ENCODE data around the gene MEF2A. TPM values are rescaled to one million over a fixed set of nuclear protein-coding genes. Genes with fewer than 3 reads are reported as not detected.
"Not testable (repeated sequence)": the region's sequence is repeated elsewhere in the genome, so short reads cannot be mapped to it uniquely, and the experiment has no call there.

MEF2A gene
- total RNA-seq, 1 donor from 2014 or later = 184 TPM

DNA sequence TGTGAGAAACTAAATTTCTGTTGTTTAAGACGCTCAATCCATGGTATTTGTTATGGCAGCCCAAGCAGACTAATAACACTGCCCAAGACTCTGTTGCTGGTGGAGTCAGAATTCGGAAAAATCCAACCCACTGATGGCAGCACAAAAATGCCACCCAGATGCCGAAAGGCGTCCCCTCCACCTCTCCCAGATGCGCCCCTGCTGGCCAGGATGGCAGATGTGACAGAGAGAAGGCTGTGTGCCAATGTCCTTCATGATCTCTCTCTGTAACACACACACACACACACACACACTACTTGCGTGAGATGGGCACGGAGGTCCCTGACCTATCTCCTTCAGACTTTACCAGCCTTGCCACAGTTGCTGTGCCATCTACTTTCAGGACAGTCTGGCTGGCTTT is 178.4 kb downstream of the MEF2A start:
- no peaks in the 10 kb centered on the region for H3K27me3 Mint-ChIP-seq (ENCODE audit: low read depth)
- no peak overlapping the region for H3K27ac Mint-ChIP-seq (ENCODE audit: unreplicated experiment)
- no peaks in the 10 kb centered on the region for H3K36me3 Mint-ChIP-seq (ENCODE audit: low read depth)
- no peaks in the 10 kb centered on the region for H3K4me1 Mint-ChIP-seq (ENCODE audit: low read depth)
- TF ChIP-seq, protein P1, sequence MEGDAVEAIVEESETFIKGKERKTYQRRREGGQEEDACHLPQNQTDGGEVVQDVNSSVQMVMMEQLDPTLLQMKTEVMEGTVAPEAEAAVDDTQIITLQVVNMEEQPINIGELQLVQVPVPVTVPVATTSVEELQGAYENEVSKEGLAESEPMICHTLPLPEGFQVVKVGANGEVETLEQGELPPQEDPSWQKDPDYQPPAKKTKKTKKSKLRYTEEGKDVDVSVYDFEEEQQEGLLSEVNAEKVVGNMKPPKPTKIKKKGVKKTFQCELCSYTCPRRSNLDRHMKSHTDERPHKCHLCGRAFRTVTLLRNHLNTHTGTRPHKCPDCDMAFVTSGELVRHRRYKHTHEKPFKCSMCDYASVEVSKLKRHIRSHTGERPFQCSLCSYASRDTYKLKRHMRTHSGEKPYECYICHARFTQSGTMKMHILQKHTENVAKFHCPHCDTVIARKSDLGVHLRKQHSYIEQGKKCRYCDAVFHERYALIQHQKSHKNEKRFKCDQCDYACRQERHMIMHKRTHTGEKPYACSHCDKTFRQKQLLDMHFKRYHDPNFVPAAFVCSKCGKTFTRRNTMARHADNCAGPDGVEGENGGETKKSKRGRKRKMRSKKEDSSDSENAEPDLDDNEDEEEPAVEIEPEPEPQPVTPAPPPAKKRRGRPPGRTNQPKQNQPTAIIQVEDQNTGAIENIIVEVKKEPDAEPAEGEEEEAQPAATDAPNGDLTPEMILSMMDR (IDR thresholded peaks at IDR 0.05) = no peak
- no peak for DNase-seq (ENCODE audit: low spot score)
- H3K4me3 Mint-ChIP-seq (ENCODE audit: unreplicated experiment) = no peak overlapping the region
- H3K9me3 Mint-ChIP-seq (ENCODE audit: low read depth) = no peaks in the 10 kb centered on the region

DNA sequence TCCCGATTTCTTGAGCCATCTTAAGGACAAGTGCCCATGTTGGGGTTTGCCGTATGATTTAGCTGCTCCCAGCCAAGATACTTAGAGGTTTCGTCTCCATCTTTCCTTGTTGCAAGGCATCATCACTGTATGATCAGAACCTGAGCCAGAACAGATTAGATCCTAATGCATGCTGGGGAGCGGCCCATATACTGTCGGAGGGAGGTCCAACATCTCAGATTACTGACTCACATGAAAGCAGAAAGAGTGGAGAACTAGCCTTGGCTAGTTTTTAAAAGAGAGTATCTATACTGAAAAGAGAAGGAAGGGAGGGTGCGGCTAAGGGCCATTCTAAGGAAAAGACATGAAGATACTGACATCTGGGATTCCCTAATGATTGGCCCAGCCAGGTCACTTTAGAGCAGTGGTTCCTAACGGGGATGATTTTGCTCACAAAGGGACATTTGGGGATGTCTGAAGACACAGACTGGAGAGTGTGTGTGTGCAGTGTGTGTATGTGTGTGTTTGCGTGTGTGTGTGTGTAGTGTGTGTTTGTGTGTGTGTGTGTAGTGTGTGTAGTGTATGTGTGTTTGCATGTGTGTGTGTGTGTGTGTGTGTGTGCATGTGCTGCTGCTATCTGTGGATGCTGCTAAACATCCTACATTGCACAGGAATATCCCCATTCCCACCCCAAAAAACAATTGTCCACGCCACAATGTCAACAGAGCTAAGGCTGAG is 179.7 kb downstream of the MEF2A start:
- TF ChIP-seq, protein P1 (IDR thresholded peaks at IDR 0.05) = no peak
- H3K36me3 Mint-ChIP-seq (ENCODE audit: low read depth) = no peaks in the 10 kb centered on the region
- DNase-seq (ENCODE audit: low spot score) = no peak
- no peak overlapping the region for H3K4me3 Mint-ChIP-seq (ENCODE audit: unreplicated experiment)
- H3K9me3 Mint-ChIP-seq (ENCODE audit: low read depth) = no peaks in the 10 kb centered on the region
- H3K27me3 Mint-ChIP-seq (ENCODE audit: low read depth) = no peaks in the 10 kb centered on the region
- no peak overlapping the region for H3K27ac Mint-ChIP-seq (ENCODE audit: unreplicated experiment)
- H3K4me1 Mint-ChIP-seq (ENCODE audit: low read depth) = no peaks in the 10 kb centered on the region

DNA sequence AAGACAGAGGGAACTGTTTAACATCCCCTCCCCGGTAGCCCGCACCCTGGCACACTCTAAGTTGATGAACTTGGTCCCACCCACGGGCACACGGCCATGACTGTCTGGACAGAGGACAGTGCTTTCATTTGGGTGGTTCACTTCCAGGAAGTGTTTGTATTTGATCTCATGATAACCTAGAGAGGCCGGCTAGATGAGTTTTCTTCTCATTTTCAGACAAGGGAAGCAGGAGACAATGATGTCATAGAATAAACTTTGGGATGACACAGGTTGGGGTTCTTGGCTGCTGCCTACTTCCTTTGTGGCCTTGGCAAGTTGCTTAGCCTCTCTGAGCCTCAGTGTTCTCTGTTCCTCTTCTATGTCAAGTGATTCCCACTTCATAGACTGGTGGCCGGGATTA is 183.6 kb downstream of the MEF2A start:
- no peaks in the 10 kb centered on the region for H3K9me3 Mint-ChIP-seq (ENCODE audit: low read depth)
- H3K36me3 Mint-ChIP-seq (ENCODE audit: low read depth) = no peaks in the 10 kb centered on the region
- no peak overlapping the region for H3K27ac Mint-ChIP-seq (ENCODE audit: unreplicated experiment)
- TF ChIP-seq, protein P1 (IDR thresholded peaks at IDR 0.05) = no peak
- DNase-seq (ENCODE audit: low spot score) = no peak
- no peak overlapping the region for H3K4me3 Mint-ChIP-seq (ENCODE audit: unreplicated experiment)
- no peaks in the 10 kb centered on the region for H3K27me3 Mint-ChIP-seq (ENCODE audit: low read depth)
- H3K4me1 Mint-ChIP-seq (ENCODE audit: low read depth) = no peaks in the 10 kb centered on the region

DNA sequence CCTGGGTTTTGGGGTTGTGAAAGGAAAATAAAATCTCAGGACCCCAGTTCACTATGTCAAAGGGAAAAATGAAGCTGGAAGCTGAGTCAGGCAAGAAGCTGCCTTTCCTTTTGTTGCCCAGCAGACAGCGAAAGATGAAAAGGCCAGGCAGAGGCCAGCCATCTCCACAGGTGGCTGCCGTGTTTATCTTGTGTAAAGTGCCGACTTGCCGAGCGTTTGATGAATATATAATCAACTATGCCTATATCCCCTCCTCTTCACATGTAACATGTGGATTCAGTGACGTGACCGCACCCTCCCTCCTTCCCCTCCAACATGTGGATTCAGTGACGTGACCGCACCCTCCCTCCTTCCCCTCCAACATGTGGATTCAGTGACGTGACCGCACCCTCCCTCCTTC is 184.5 kb downstream of the MEF2A start:
- not testable (repeated sequence) for H3K27me3 Mint-ChIP-seq (ENCODE audit: low read depth); H3K4me3 Mint-ChIP-seq (ENCODE audit: unreplicated experiment); H3K4me1 Mint-ChIP-seq (ENCODE audit: low read depth); H3K27ac Mint-ChIP-seq (ENCODE audit: unreplicated experiment); DNase-seq (ENCODE audit: low spot score); H3K9me3 Mint-ChIP-seq (ENCODE audit: low read depth); H3K36me3 Mint-ChIP-seq (ENCODE audit: low read depth)

DNA sequence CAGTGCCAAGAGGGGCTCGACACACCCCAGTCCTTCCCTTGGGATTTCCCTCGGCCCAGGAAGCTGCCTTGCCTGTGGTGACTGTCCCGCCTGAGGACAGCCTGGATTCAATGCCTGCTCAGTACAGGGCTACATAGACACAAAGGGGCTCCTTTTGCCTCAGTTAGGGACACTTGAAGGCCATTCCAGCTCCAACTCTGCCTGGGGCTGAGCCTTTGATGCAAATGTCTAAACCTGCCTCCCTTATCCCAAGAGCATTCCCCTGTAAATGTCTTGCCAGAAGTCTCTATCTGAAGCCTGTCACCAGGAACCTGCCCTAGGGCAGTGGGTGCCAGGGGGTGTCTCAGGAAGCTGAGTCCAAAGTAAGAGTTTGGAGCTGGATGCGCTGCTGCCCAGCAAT is 186.8 kb downstream of the MEF2A start:
- DNase-seq (ENCODE audit: low spot score) = no peak
- H3K9me3 Mint-ChIP-seq (ENCODE audit: low read depth) = no peaks in the 10 kb centered on the region
- peaks cover 5% of the 10 kb centered on the region for H3K4me1 Mint-ChIP-seq (ENCODE audit: low read depth)
- TF ChIP-seq, protein P1 (IDR thresholded peaks at IDR 0.05) = no peak
- H3K4me3 Mint-ChIP-seq (ENCODE audit: unreplicated experiment) = no peak overlapping the region
- no peak overlapping the region for H3K27ac Mint-ChIP-seq (ENCODE audit: unreplicated experiment)
- H3K36me3 Mint-ChIP-seq (ENCODE audit: low read depth) = no peaks in the 10 kb centered on the region
- H3K27me3 Mint-ChIP-seq (ENCODE audit: low read depth) = no peaks in the 10 kb centered on the region

DNA sequence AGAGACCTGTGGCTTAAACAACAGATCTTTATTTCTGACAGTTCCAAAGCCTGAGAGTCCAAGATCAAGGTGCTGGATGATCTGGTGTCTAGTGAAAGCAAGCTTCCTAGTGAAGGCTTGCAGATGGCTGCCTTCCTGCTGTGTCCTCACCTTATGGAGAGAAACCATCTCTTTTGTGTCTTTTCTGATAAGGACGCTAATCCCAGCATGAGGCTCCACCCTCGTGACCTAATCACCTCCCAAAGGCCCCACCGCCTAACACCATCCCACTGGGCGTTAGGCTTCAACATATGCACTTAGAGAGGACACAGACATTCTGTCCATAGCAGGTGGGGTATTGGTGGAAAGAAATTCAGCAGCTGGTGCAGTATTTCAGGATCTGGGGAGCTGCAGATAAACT is 187.3 kb downstream of the MEF2A start:
- Mint-ChIP-seq H3K4me1 (ENCODE audit: low read depth) (peaks cover 5% of the 10 kb centered on the region), H3K36me3 (ENCODE audit: low read depth) (no peaks in the 10 kb centered on the region), H3K9me3 (ENCODE audit: low read depth) (no peaks in the 10 kb centered on the region), H3K27ac (ENCODE audit: unreplicated experiment) (no peak overlapping the region), H3K27me3 (ENCODE audit: low read depth) (no peaks in the 10 kb centered on the region), H3K4me3 (ENCODE audit: unreplicated experiment) (no peak overlapping the region)
- TF ChIP-seq, protein P1 (IDR thresholded peaks at IDR 0.05) = no peak
- no peak for DNase-seq (ENCODE audit: low spot score)
